ENCODE measurements around the gene CAMTA2.

- TF ChIP-seq CTCF (IDR thresholded peaks at IDR 0.05; ENCODE audit: low read length) (no peak), EZH2phosphoT487 (IDR thresholded peaks at IDR 0.05; ENCODE audit: low read length) (no peak)
These were observed 32.0 kb upstream of the CAMTA2 start for GRCh38 chr17:5019475-5019956.
